Ovary (tissue), 3 donors: Measurements from ENCODE around the gene ABHD4.

Source experiments
- EP300 ChIP-seq: sonication (generic); formaldehyde crosslinking; IDR thresholded peaks from one replicate; pipeline ENCODE4 v1.6.1; 2017; ENCODE audit warnings: antibody characterized with exemption
- TF ChIP-seq, protein P1 (sequence below), 3 donors: fragments of 450-650 bp in 2 of 3; fragments of 200-600 bp in 1 of 3; IDR thresholded peaks; one replicate each; pipeline versions ENCODE4 v1.5.1 to v1.8.0; 2016 to 2022; ENCODE audit warnings: antibody characterized with exemption in 3 of 3, mild to moderate bottlenecking in 1 of 3
- donor health status: DM: no; HTN: no; CAD: no.

DNA sequence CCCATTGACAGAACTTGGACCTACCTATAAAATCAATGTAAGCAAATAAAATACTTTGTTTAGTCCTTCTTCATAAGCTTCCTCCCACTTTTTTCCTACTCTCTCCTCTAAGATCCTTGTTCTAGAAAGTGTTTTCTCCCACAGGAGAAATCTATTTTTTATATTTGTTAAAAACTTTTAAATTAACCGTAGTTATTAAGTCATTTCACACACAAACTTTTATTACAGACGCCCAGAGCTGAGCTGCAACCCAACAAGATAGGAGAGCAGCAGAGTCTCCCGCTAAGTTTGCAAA is 36.8 kb upstream of the ABHD4 start:
- TF ChIP-seq, protein P1, sequence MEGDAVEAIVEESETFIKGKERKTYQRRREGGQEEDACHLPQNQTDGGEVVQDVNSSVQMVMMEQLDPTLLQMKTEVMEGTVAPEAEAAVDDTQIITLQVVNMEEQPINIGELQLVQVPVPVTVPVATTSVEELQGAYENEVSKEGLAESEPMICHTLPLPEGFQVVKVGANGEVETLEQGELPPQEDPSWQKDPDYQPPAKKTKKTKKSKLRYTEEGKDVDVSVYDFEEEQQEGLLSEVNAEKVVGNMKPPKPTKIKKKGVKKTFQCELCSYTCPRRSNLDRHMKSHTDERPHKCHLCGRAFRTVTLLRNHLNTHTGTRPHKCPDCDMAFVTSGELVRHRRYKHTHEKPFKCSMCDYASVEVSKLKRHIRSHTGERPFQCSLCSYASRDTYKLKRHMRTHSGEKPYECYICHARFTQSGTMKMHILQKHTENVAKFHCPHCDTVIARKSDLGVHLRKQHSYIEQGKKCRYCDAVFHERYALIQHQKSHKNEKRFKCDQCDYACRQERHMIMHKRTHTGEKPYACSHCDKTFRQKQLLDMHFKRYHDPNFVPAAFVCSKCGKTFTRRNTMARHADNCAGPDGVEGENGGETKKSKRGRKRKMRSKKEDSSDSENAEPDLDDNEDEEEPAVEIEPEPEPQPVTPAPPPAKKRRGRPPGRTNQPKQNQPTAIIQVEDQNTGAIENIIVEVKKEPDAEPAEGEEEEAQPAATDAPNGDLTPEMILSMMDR (IDR thresholded peaks at IDR 0.05): no peak
- TF ChIP-seq EP300: no peak
